ENCODE results near the gene SLC37A3.

DNA sequence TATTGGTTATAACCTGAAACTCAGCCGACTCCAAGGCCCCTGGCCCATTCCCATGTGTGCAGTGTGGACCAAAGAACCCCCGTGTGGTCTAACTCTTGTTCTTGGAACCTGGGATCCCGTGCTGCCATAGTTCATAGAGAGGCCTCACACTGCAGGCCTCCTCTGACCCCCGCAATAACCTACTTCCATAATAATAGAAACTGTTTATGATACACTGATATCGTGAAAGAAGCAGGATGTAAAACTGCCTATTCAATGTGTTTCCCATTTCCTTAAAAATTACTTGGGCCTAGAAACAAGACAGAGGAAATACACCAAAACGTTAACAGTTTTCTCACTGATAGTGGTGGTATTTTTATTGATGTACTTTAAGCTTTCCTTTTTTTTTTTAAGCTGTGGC is 112.4 kb downstream of the SLC37A3 start:
- TF ChIP-seq EP300 (IDR thresholded peaks at IDR 0.05), result no peak
- no peak for TF ChIP-seq POLR2A (IDR thresholded peaks at IDR 0.05)

Measured in gastroesophageal sphincter (tissue), 2 donors.